Measurements from ENCODE around the gene RAB8B. TPM values are rescaled to one million over a fixed set of nuclear protein-coding genes. Genes with fewer than 3 reads are reported as not detected.

Gene RAB8B
- total and polyA plus RNA-seq, 12 donors = 5.2 to 54.4 (median 35.5) TPM

GRCh38 chr15:63312286-63312685 is 122.9 kb downstream of the RAB8B start:
- no peaks in the 10 kb centered on the region for H3K27me3 ChIP-seq
- 100% methylated on average over 1 of the region's 1 CpG for WGBS, 4 donors

GRCh38 chr15:63313825-63314224 is 124.4 kb downstream of the RAB8B start:
- no peak for TF ChIP-seq POLR2A (IDR thresholded peaks at IDR 0.05)
- TF ChIP-seq, protein P1, sequence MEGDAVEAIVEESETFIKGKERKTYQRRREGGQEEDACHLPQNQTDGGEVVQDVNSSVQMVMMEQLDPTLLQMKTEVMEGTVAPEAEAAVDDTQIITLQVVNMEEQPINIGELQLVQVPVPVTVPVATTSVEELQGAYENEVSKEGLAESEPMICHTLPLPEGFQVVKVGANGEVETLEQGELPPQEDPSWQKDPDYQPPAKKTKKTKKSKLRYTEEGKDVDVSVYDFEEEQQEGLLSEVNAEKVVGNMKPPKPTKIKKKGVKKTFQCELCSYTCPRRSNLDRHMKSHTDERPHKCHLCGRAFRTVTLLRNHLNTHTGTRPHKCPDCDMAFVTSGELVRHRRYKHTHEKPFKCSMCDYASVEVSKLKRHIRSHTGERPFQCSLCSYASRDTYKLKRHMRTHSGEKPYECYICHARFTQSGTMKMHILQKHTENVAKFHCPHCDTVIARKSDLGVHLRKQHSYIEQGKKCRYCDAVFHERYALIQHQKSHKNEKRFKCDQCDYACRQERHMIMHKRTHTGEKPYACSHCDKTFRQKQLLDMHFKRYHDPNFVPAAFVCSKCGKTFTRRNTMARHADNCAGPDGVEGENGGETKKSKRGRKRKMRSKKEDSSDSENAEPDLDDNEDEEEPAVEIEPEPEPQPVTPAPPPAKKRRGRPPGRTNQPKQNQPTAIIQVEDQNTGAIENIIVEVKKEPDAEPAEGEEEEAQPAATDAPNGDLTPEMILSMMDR (IDR thresholded peaks at IDR 0.05) = no peak
- Histone ChIP-seq H3K27ac (no peak overlapping the region), H3K36me3 (replicated peaks in 1 of 2) (no peaks in the 10 kb centered on the region), H3K4me3 (no peak overlapping the region), H3K9me3 (replicated peaks in 1 of 3) (no peaks in the 10 kb centered on the region), H3K4me1 (replicated peaks in 1 of 2) (no peaks in the 10 kb centered on the region), H3K27me3 (no peaks in the 10 kb centered on the region)
- intact Hi-C loops (cut with DNase I) = no loop called here
- WGBS, 4 donors = 86 to 91% (median 88%) methylated on average over 4 of the region's 4 CpGs
- no peak for DNase-seq

More at GRCh38 chr15:63312286-63312685, 122.9 kb downstream of the RAB8B start:
- H3K27ac ChIP-seq = no peak overlapping the region
- H3K9me3 ChIP-seq (replicated peaks in 1 of 3) = no peaks in the 10 kb centered on the region
- no peak for DNase-seq
- no peak overlapping the region for H3K4me3 ChIP-seq
- intact Hi-C loops (cut with DNase I) = no loop called here
- H3K36me3 ChIP-seq (replicated peaks in 1 of 2) = no peaks in the 10 kb centered on the region
- H3K4me1 ChIP-seq (replicated peaks in 1 of 2) = no peaks in the 10 kb centered on the region
- TF ChIP-seq, protein P1 (IDR thresholded peaks at IDR 0.05) = no peak

DNA sequence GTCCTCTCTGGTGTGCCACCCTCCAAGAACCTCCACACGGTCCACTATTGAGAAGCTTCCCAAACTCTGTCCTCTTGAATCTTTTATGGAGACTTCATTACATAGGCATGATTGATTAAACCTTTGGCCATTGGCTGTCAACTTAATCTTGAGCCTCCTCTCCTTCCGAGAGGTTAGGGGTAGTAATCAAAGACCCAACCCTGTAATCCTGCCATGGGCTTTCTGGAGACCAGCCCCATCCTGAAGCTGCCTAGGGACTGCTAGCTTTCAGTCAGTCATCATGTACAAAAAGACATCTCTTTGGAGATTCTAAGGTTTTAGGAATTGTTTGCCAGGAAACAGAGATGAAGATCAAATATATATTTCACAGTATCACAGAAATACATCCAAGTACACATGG is 125.0 kb downstream of the RAB8B start:
- WGBS, 4 donors = 50 to 71% (median 60%) methylated on average over 2 of the region's 2 CpGs
- no peak overlapping the region for H3K4me3 ChIP-seq
- TF ChIP-seq, protein P1 (IDR thresholded peaks at IDR 0.05) = no peak
- TF ChIP-seq POLR2A (IDR thresholded peaks at IDR 0.05) = no peak
- intact Hi-C loops (cut with DNase I) = no loop called here
- no peaks in the 10 kb centered on the region for H3K36me3 ChIP-seq (replicated peaks in 1 of 2)
- H3K4me1 ChIP-seq (replicated peaks in 1 of 2) = no peaks in the 10 kb centered on the region
- DNase-seq = no peak
- H3K27me3 ChIP-seq = no peaks in the 10 kb centered on the region
- H3K27ac ChIP-seq = no peak overlapping the region
- H3K9me3 ChIP-seq (replicated peaks in 1 of 3) = no peaks in the 10 kb centered on the region

Other genes with a start within 250 kb of the RAB8B start
- gene TPM1, start 146.9 kb upstream of the RAB8B start, total RNA-seq = 100 to 1,000 TPM in 7 of 9 donors, 10 to 100 TPM in 2; 81.8 to 217 (median 161) TPM
- gene TPM1, start 146.9 kb upstream of the RAB8B start, polyA plus RNA-seq = 100 to 1,000 TPM; 162 to 246 (median 205) TPM
- gene LACTB, start 67.7 kb upstream of the RAB8B start, total RNA-seq = 10 to 100 TPM; 25.3 to 41.2 (median 33.3) TPM
- 10 to 100 TPM; 15.4 to 68.2 (median 19.7) TPM for gene LACTB, start 67.7 kb upstream of the RAB8B start, polyA plus RNA-seq
- 100 to 1,000 TPM in 7 of 9 donors, 10 to 100 TPM in 2; 45.1 to 294 (median 211) TPM for gene RPS27L, start 32.1 kb upstream of the RAB8B start, total RNA-seq
- gene RPS27L, start 32.1 kb upstream of the RAB8B start, polyA plus RNA-seq = 100 to 1,000 TPM; 172 to 193 (median 193) TPM
- gene APH1B, start 88.0 kb downstream of the RAB8B start, total RNA-seq = 10 to 100 TPM; 20.7 to 50.3 (median 33.4) TPM
- gene APH1B, start 88.0 kb downstream of the RAB8B start, polyA plus RNA-seq = 10 to 100 TPM in 2 of 3 donors, 1 to 10 TPM in 1; 8.3 to 21.7 (median 14.7) TPM
- 1 to 10 TPM in 1 of 9 donors, under 1 TPM in 6, not detected in 2; under 0.01 to 1.4 (median 0.32) TPM for gene CA12, start 192.2 kb downstream of the RAB8B start, total RNA-seq
- gene CA12, start 192.2 kb downstream of the RAB8B start, polyA plus RNA-seq = under 1 TPM; 0.08 to 0.37 (median 0.20) TPM